Epithelial cell of esophagus (primary cell): ENCODE data around the gene SPSB2.

Experiments used
- DNase-seq: peaks from one replicate; pipeline ENCODE4 v3.0.0; 2010; ENCODE audit warnings: low read depth
- H3K4me3 ChIP-seq: 2 replicates; pipeline ENCODE4 v1.5.1; 2011; ENCODE audit warnings: mild to moderate bottlenecking, low read length, control low read depth
- CTCF ChIP-seq: IDR thresholded peaks from 2 replicates; pipeline ENCODE4 v1.5.1; 2011; ENCODE audit warnings: low read depth, mild to moderate bottlenecking, low read length, control low read depth, inconsistent platforms; ENCODE audit not compliant: insufficient read depth; ENCODE audit errors: missing control alignments

SPSB2 gene

GRCh38 chr12:6873094-6874014 is at the start of gene SPSB2:
Gene SPSB2, minus strand, starts transcription at chr12:6873303. Its CDS starts 402 bp downstream, at chr12:6872901.
- DNase-seq: peak; percentile 95
- TF ChIP-seq CTCF: no peak
- H3K4me3 ChIP-seq: peak within 1 kb of the TSS; percentile 83

- no peak for TF ChIP-seq CTCF
- no peak for DNase-seq
- H3K4me3 ChIP-seq: no peak overlapping the region
Observed at GRCh38 chr12:6921996-6922946, 49.2 kb upstream of the SPSB2 start.

- TF ChIP-seq CTCF: no peak
- H3K4me3 ChIP-seq: no peak overlapping the region
- no peak for DNase-seq
Observed at GRCh38 chr12:6921539-6921938, 48.4 kb upstream of the SPSB2 start.

GRCh38 chr12:6919588-6919987 is 46.5 kb upstream of the SPSB2 start:
- no peak for TF ChIP-seq CTCF
- DNase-seq: peak; percentile 82
- H3K4me3 ChIP-seq: no peak overlapping the region

- no peak overlapping the region for H3K4me3 ChIP-seq
- peak; percentile 50 for DNase-seq
- no peak for TF ChIP-seq CTCF
Observed at GRCh38 chr12:6917491-6918231, 44.6 kb upstream of the SPSB2 start.

- no peak for TF ChIP-seq CTCF
- H3K4me3 ChIP-seq: no peak overlapping the region
- no peak for DNase-seq
Observed at GRCh38 chr12:6916426-6917200, 43.5 kb upstream of the SPSB2 start.
